Cardiac muscle cell (in vitro differentiated cells and primary cell): Measurements from ENCODE around the gene DLEC1. TPM values are rescaled to one million over a fixed set of nuclear protein-coding genes. Genes with fewer than 3 reads are reported as not detected.

Experiments used
- DNase-seq, 2 donors: peaks; one replicate each; pipeline versions ENCODE4 v3.0.0 to v3.0.0-alpha.2; 2010 to 2017; ENCODE audit warnings: low read depth in 1 of 2, low spot score in 1 of 2
- H3K27ac ChIP-seq: fragments of 200-600 bp; sonication (generic); 2 replicates; pipeline ENCODE4 v1.5.1; 2016
- H3K27me3 ChIP-seq: fragments of 200-600 bp; sonication (generic); 2 replicates; pipeline ENCODE4 v1.6.0; 2016; ENCODE audit warnings: control low read depth
- H3K36me3 ChIP-seq: fragments of 200-600 bp; sonication (generic); 2 replicates; pipeline ENCODE4 v1.5.1; 2016; ENCODE audit warnings: control low read depth
- H3K4me1 ChIP-seq: fragments of 200-600 bp; sonication (generic); 2 replicates; pipeline ENCODE4 v1.8.1; 2017; ENCODE audit warnings: low read depth, mild to moderate bottlenecking, mixed run types
- H3K4me3 ChIP-seq: fragments of 200-600 bp; sonication (generic); 2 replicates; pipeline ENCODE4 v1.5.1; 2016; ENCODE audit warnings: mild to moderate bottlenecking
- H3K9me3 ChIP-seq: fragments of 200-600 bp; sonication (generic); 2 replicates; pipeline ENCODE4 v1.5.1; 2017; ENCODE audit warnings: low read depth, mild to moderate bottlenecking, control low read depth
- CTCF ChIP-seq: IDR thresholded peaks from 2 replicates; pipeline ENCODE4 v1.5.1; 2012; ENCODE audit warnings: low read depth, mild to moderate bottlenecking, low read length
- polyA plus RNA-seq: library from polyadenylated mRNA; unstranded; fragments of >200 nt; fragmentation: Nextera tagmentation; extraction: Ambion mirVana; gene quantifications from 2 replicates; pipeline ENCODE4 v1.2.1, GENCODE V29; 2016
- total RNA-seq: library from RNA; depleted of rRNA; stranded (reverse); fragments of >200 nt; gene quantifications from 2 replicates; pipeline ENCODE4 v1.2.3, GENCODE V29; 2016

Gene DLEC1
- total and polyA plus RNA-seq, 2 experiments from 2014 or later = 0.15 TPM; not detected in 1

GRCh38 chr3:38147421-38147820 is 108.4 kb downstream of the DLEC1 start:
- TF ChIP-seq CTCF = no peak
- H3K27me3 ChIP-seq = no peaks in the 10 kb centered on the region
- no peak overlapping the region for H3K27ac ChIP-seq

GRCh38 chr3:38148311-38148882 is 109.4 kb downstream of the DLEC1 start:
- no peak overlapping the region for H3K4me3 ChIP-seq
- no peak for TF ChIP-seq CTCF
- H3K27ac ChIP-seq = no peak overlapping the region
- H3K9me3 ChIP-seq = no peaks in the 10 kb centered on the region
- H3K27me3 ChIP-seq = no peaks in the 10 kb centered on the region
- no peaks in the 10 kb centered on the region for H3K4me1 ChIP-seq
- DNase-seq = no peak
- no peaks in the 10 kb centered on the region for H3K36me3 ChIP-seq

More at GRCh38 chr3:38147421-38147820, 108.4 kb downstream of the DLEC1 start:
- no peaks in the 10 kb centered on the region for H3K4me1 ChIP-seq
- no peak for DNase-seq
- H3K9me3 ChIP-seq = no peaks in the 10 kb centered on the region
- no peak overlapping the region for H3K4me3 ChIP-seq
- H3K36me3 ChIP-seq = no peaks in the 10 kb centered on the region

- TF ChIP-seq CTCF = no peak
- H3K9me3 ChIP-seq = no peaks in the 10 kb centered on the region
- DNase-seq = no peak
- H3K36me3 ChIP-seq = no peaks in the 10 kb centered on the region
- no peak overlapping the region for H3K4me3 ChIP-seq
- H3K27me3 ChIP-seq = no peaks in the 10 kb centered on the region
- H3K27ac ChIP-seq = no peak overlapping the region
- H3K4me1 ChIP-seq = no peaks in the 10 kb centered on the region
These were observed 110.7 kb downstream of the DLEC1 start for GRCh38 chr3:38149708-38150107.

GRCh38 chr3:38150780-38151528 is 111.9 kb downstream of the DLEC1 start:
- no peak for DNase-seq
- no peaks in the 10 kb centered on the region for H3K27me3 ChIP-seq
- TF ChIP-seq CTCF = no peak
- H3K4me1 ChIP-seq = no peaks in the 10 kb centered on the region
- no peaks in the 10 kb centered on the region for H3K9me3 ChIP-seq
- no peaks in the 10 kb centered on the region for H3K36me3 ChIP-seq
- H3K4me3 ChIP-seq = no peak overlapping the region
- no peak overlapping the region for H3K27ac ChIP-seq

- no peak overlapping the region for H3K4me3 ChIP-seq
- no peak overlapping the region for H3K27ac ChIP-seq
- H3K9me3 ChIP-seq = no peaks in the 10 kb centered on the region
- H3K4me1 ChIP-seq = no peaks in the 10 kb centered on the region
- no peaks in the 10 kb centered on the region for H3K36me3 ChIP-seq
- no peak for TF ChIP-seq CTCF
- no peaks in the 10 kb centered on the region for H3K27me3 ChIP-seq
- DNase-seq = no peak
These were observed 112.8 kb downstream of the DLEC1 start for GRCh38 chr3:38151667-38152265.
